ENCODE data around the gene IBSP.

IBSP gene

DNA sequence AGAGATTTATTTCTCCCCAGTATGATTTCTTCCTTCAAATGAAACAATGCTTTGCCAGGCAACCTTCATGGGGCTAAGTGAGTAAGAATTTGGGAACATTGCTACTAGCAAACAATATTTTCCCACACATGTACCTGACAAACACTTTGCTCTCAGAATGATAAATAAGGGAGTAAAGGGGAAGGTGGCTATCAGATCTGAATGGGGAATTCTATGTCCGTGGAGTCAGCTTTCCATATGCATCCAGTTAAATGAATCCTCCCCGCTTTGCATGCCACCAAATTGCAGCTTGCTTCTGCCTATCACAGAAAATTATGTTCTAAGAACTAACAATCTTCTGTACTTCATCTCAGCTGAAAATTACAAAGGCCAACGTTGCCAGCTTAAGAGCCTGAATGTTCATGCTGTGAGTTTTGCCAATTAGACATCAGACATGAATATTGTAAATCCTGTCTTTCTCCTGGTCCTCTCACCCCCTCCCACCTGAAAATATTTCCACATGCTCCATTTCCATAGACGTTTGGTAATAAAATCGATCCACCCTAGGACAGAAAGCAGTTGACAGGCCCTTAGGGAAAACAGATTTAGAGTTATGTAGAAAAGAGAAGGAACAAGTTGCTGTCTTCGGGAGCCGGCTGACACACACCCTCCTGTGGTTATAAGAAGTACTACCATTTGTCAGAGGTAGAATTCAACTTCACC is 39.7 kb downstream of the IBSP start:
- DNase-seq (ENCODE audit: low spot score): peak; percentile 56

DNA sequence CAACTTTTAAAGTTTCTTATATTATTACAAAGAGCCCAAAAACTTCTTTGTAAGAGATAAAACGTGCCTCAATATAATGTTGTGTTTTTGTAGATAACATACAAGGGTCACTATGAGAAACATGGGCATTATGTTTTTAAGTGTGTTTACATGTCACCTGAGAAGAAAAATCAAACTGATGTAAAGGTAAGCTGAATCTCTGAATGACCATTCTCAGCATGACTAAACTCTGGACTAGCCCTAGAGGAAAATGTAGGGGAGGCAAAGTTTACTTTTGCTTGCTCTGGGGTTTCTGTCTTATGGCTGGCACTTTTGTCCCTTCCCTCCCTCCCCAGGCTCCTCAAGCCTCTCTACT is 40.2 kb downstream of the IBSP start:
- no peak for DNase-seq (ENCODE audit: low spot score)

DNA sequence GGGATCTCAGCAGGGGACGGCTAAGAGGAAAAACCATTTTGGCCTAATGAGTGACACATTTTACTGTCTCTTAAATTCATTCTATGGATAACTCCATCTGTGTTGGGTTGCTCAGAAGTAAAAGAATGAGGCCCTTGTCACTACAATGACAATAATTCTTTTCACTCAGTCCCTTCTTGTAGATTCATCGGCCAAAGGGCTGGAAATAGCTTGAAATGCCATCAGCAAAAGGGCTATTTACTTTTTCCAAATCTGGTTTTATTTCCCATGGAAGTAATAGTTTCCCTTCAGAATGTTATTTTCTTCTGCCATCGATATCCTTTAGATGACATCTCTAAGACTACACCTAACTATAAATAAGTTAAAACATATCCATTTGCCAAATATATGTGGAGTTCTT is 40.8 kb downstream of the IBSP start:
- DNase-seq (ENCODE audit: low spot score): no peak

DNA sequence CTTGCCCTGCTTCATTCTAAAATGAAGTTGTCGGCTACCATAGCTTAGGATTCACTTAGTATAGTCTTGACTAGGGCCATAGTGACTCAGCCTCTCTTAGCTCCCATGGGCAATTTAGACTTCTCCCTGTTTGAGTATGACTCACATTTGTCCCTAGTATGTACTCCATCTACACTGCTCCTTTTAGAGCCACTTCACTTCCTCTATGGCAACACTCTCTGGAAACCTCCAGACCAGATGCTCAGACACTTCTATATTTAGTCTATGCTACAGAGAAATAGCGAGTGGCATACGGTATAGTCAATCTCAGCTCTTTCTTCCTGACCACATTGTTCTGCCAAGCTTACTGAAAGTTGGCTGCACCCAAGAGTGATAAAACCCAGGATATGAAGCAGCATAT is 44.6 kb downstream of the IBSP start:
- DNase-seq (ENCODE audit: low spot score): peak; percentile 98

- DNase-seq (ENCODE audit: low spot score): peak; percentile 67
Measured at GRCh38 chr4:87844452-87844851, 45.1 kb downstream of the IBSP start.

DNA sequence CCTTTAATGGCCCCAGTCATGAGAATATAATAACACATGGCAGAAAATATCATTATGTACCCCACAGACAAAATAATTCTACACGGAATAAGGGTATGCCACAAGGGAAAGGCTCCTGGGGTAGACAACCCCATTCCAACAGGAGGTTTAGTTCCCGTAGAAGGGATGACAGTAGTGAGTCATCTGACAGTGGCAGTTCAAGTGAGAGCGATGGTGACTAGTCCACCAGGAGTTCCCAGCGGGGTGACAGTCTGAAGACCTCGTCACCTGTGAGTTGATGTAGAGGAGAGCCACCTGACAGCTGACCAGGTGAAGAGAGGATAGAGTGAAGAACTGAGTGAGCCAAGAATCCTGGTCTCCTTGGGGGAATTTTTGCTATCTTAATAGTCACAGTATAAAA is 46.9 kb downstream of the IBSP start:
- DNase-seq (ENCODE audit: low spot score): no peak

DNA sequence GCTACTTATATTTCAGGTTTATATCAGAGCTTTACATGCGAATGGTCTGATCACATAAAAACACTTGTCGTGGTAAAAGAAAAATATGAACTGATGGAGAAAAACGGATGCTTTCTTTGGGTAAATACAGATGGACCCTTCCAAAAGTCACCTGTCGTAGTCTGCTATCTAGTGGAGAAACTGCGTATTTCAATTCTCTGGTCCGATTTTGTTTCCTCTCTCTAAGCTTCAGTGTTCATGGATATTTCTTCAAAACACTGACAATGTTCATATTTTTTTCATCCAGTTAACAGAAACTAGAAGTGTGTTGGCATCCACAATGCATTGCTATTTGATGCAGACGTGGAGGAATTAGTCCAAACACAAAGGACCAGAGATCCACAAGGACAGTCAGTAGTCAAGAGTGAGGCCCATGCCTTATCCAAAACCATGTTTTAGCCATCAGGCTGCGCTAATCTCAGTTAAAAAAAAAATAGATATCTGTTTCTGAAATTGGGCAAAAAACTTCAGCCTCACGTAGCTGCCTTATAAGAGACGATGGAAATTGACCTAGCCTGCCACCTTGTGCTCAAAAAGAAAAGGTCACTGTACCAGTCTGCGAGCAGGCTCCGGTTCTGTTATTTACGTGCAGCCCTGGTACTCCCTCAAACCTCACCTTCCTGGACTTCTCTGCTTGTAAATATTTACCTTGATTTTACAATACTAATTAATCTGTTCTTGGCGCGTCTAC is 49.4 kb downstream of the IBSP start:
- peak; percentile 68 for DNase-seq (ENCODE audit: low spot score)

- DNase-seq (ENCODE audit: low spot score): no peak
Measured at GRCh38 chr4:87849612-87850011, 50.3 kb downstream of the IBSP start.

GRCh38 chr4:87851332-87851731 is 52.0 kb downstream of the IBSP start:
- no peak for DNase-seq (ENCODE audit: low spot score)

DNA sequence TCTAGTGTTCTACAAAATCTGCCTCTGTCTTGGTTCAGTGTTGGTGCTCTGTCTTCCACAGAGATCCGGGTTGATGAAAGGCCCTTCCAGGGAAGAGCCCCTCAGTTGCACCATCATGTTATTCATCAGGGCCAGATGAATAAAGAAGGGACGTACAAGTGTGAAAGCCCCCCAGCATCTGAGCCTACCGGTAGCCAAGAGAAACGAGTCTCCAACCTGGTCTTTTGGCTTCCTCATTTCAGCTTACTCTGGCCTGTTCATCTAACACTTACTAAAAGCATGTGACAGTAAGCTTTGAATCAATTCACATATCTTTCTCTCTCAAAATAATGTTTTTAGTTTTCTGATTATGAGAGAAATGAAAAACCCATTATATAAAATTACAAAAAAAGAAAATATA is 52.6 kb downstream of the IBSP start:
- no peak for DNase-seq (ENCODE audit: low spot score)

GRCh38 chr4:87853108-87853507 is 53.8 kb downstream of the IBSP start:
- peak; percentile 60 for DNase-seq (ENCODE audit: low spot score)

DNA sequence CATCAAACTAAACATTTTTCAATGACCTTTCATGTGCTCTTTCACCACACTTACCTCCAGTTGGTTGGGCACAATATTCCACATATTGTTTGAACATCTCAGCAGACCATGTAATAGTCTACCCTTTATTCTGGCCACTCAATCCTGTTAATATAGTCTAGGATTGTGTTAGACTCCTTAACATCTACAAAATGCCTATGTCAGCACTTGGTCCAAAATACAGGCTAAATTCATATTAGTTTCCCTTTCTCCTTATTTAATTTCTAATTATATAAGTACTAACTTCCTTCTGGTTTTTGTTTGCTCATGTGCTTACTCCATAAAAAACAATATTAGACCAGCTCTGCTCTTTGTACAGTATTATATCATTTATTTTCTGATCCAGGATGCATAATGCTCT is 54.5 kb downstream of the IBSP start:
- DNase-seq (ENCODE audit: low spot score): no peak

DNA sequence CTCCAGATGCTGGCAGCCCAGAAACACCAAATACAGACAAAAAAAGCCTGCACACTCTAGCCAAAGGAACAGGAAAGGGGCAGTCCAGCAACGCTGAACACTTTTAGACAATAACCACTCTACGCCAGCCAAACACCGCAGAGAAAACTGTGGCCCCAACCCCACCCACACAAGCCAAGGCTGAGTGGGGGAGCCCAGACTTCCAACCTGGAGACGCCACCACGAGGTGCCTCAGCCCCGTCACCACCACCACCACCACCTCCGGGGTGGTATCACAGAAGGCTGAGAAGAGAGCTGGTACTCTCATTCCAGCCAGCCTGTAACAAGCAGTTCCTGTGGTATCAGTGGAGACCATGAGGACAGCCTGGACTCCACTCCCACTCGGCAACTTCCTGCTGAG is 56.2 kb downstream of the IBSP start:
- no peak for DNase-seq (ENCODE audit: low spot score)

GRCh38 chr4:87856816-87857215 is 57.5 kb downstream of the IBSP start:
- no peak for DNase-seq (ENCODE audit: low spot score)

- no peak for DNase-seq (ENCODE audit: low spot score)
Measured at GRCh38 chr4:87857789-87858188, 58.4 kb downstream of the IBSP start.
